ENCODE measurements around the gene QSER1. TPM values are rescaled to one million over a fixed set of nuclear protein-coding genes. Genes with fewer than 3 reads are reported as not detected.
"Not testable (repeated sequence)": the region's sequence is repeated elsewhere in the genome, so short reads cannot be mapped to it uniquely, and the experiment has no call there.

The QSER1 gene
- total and polyA plus RNA-seq, 4 experiments from 2014 or later: 0.18 to 13.0 (median 6.5) TPM

DNA sequence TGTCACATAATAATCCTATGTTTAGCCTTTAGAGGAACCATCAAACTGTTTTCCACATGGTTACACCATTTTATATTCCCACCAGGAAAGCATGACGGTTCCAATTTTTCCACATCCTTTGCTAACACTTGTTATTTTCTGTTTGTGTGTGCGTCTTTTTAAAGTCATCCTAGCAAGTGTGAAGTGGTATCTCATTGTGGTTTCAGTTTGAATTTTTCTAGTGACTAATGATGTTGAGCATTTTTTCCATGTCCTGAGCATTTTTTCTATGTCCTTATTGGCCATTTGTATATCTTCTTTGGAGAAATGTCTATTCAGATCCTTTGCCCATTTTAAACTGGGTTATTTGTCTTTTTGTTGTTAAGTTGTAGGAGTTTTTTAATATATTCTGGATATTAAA, 69.4 kb downstream of the QSER1 start:
- Histone ChIP-seq H3K27ac (ENCODE audit: low read depth, low read length) (no peak overlapping the region), H3K27me3 (ENCODE audit: insufficient read depth, low read length) (no peaks in the 10 kb centered on the region), H3K9me3 (ENCODE audit: control insufficient read depth in 1 of 2, low read length in 2 of 2) (no peaks in the 10 kb centered on the region), H3K36me3 (ENCODE audit: insufficient read depth, low read length) (no peaks in the 10 kb centered on the region), H3K4me1 (ENCODE audit: insufficient read depth, low read length) (no peaks in the 10 kb centered on the region), H3K4me3 (ENCODE audit: low read length in 2 of 2) (no peak overlapping the region)
- H3K27me3 Mint-ChIP-seq: no peaks in the 10 kb centered on the region
- peaks cover 0 to 4% (median 0%) of the 10 kb centered on the region in 4 donors for H3K4me1 Mint-ChIP-seq
- intact Hi-C loops (cut with micrococcal nuclease): loop anchor here (10.0 kb wide), 2 partner anchors 53 to 863 kb away; partner anchors contain the start of gene DEPDC7
- no peak overlapping the region for H3K4me3 Mint-ChIP-seq
- ChIA-PET CTCF (ENCODE audit: partially characterized antibody) (interaction anchor here (2.3 to 16.4 kb wide), 2 partner anchors 77 to 103 kb away, joined by 8 to 394 read pairs; partner anchors contain the start of gene TCP11L1), POLR2A (ENCODE audit: partially characterized antibody) (interaction anchor here (1.2 kb wide), 1 partner anchor 104 kb away, joined by 8 read pairs; no protein-coding TSS in a partner anchor)
- peaks cover 14 to 19% of the 10 kb centered on the region in 2 donors for H3K36me3 Mint-ChIP-seq
- H3K27ac Mint-ChIP-seq: no peak overlapping the region
- DNase-seq: no peak
- H3K9me3 Mint-ChIP-seq: no peaks in the 10 kb centered on the region

GRCh38 chr11:32963721-32964120, 71.1 kb downstream of the QSER1 start:
- Mint-ChIP-seq H3K4me3 (no peak overlapping the region), H3K27me3 (no peaks in the 10 kb centered on the region), H3K9me3 (no peaks in the 10 kb centered on the region), H3K36me3 (peaks cover 11 to 25% of the 10 kb centered on the region in 2 donors), H3K4me1 (peaks cover 0 to 4% (median 0%) of the 10 kb centered on the region in 4 donors), H3K27ac (no peak overlapping the region)
- ChIA-PET POLR2A (ENCODE audit: partially characterized antibody) (no interaction called here), CTCF (ENCODE audit: partially characterized antibody) (interaction anchor here (16.4 kb wide), 1 partner anchor 101 kb away, joined by 394 read pairs; no protein-coding TSS in a partner anchor)
- intact Hi-C loops (cut with micrococcal nuclease): loop anchor here (10.0 kb wide), 2 partner anchors 51 to 861 kb away; partner anchors contain the start of gene DEPDC7
- no peaks in the 10 kb centered on the region for H3K9me3 ChIP-seq (ENCODE audit: control insufficient read depth in 1 of 2, low read length in 2 of 2)
- no peak for DNase-seq
- H3K4me3 ChIP-seq (ENCODE audit: low read length in 2 of 2): no peak overlapping the region
- no peaks in the 10 kb centered on the region for H3K4me1 ChIP-seq (ENCODE audit: insufficient read depth, low read length)
- no peak overlapping the region for H3K27ac ChIP-seq (ENCODE audit: low read depth, low read length)
- no peaks in the 10 kb centered on the region for H3K36me3 ChIP-seq (ENCODE audit: insufficient read depth, low read length)
- H3K27me3 ChIP-seq (ENCODE audit: insufficient read depth, low read length): no peaks in the 10 kb centered on the region

GRCh38 chr11:32968541-32968940, 75.9 kb downstream of the QSER1 start:
- no peak for DNase-seq
- no peaks in the 10 kb centered on the region for H3K36me3 ChIP-seq (ENCODE audit: insufficient read depth, low read length)
- H3K9me3 ChIP-seq (ENCODE audit: control insufficient read depth in 1 of 2, low read length in 2 of 2): no peaks in the 10 kb centered on the region
- no peaks in the 10 kb centered on the region for H3K27me3 ChIP-seq (ENCODE audit: insufficient read depth, low read length)
- Mint-ChIP-seq H3K27me3 (no peaks in the 10 kb centered on the region), H3K27ac (no peak overlapping the region), H3K4me1 (peaks cover 0 to 4% (median 0%) of the 10 kb centered on the region in 4 donors), H3K4me3 (no peak overlapping the region), H3K36me3 (peaks cover 22 to 27% of the 10 kb centered on the region in 2 donors), H3K9me3 (no peaks in the 10 kb centered on the region)
- H3K4me3 ChIP-seq (ENCODE audit: low read length in 2 of 2): no peak overlapping the region
- no peaks in the 10 kb centered on the region for H3K4me1 ChIP-seq (ENCODE audit: insufficient read depth, low read length)
- no peak overlapping the region for H3K27ac ChIP-seq (ENCODE audit: low read depth, low read length)
- POLR2A ChIA-PET (ENCODE audit: partially characterized antibody): interaction anchor here (0.6 to 1.8 kb wide), 3 partner anchors 71 to 318 kb away, joined by 3 to 7 read pairs (median 4); partner anchors contain the start of gene TCP11L1
- intact Hi-C loops (cut with micrococcal nuclease): loop anchor here (10.0 kb wide), 2 partner anchors 46 to 856 kb away; partner anchors contain the start of gene DEPDC7
- CTCF ChIA-PET (ENCODE audit: partially characterized antibody): interaction anchor here (0.8 to 16.4 kb wide), 4 partner anchors 9 to 96 kb away, joined by 3 to 394 read pairs (median 6); no protein-coding TSS in a partner anchor

DNA sequence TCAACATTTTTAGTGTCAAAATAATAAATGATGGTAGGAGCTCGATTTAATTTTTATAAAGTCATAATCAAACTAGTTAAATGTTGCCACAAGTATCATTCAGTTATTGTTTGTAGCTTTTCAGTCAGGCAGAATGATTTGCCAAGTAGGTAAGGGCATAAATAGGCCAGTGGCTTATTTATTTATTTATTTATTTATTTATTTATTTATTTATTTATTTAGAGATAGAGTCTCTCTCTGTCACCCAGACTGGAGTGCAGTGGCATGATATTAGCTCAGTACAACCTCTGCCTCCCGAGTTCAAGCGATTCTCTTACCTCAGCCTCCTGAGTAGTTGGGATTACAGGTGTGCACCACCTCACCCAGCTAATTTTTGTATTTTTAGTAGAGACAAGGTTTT, 79.6 kb downstream of the QSER1 start:
- H3K36me3 ChIP-seq (ENCODE audit: insufficient read depth, low read length); POLR2A ChIA-PET (ENCODE audit: partially characterized antibody); H3K27me3 Mint-ChIP-seq: not testable (repeated sequence)

DNA sequence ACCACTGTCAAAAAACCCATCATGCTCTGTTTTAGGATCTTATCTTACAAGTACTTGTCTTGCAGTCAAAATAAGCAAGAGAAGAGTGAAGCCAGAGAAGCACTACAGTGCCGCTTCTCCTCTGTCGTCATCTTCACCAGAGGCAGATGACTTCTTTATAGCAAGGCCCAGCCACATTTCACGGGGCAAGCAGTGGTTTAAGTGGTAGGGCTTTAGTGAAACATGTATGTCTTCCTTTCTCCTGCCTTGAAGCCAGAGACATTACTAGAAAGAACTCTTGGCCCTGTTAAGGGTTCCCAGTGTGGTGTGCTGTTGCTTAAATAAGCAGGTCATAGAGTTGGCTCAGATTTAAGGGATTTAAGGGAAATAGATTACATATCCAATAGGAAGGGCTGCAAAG, 80.2 kb downstream of the QSER1 start:
- Mint-ChIP-seq H3K27ac (no peak overlapping the region), H3K9me3 (no peaks in the 10 kb centered on the region)
- CTCF ChIA-PET (ENCODE audit: partially characterized antibody): interaction anchor here (1.5 to 1.9 kb wide), 2 partner anchors 14 to 93 kb away, joined by 3 read pairs; no protein-coding TSS in a partner anchor

More for the DNA sequence above, 79.6 kb downstream of the QSER1 start:
- H3K27ac Mint-ChIP-seq; H3K27me3 ChIP-seq (ENCODE audit: insufficient read depth, low read length); H3K4me1 Mint-ChIP-seq; H3K9me3 Mint-ChIP-seq; DNase-seq; H3K4me3 Mint-ChIP-seq; H3K27ac ChIP-seq (ENCODE audit: low read depth, low read length); H3K4me1 ChIP-seq (ENCODE audit: insufficient read depth, low read length); H3K4me3 ChIP-seq (ENCODE audit: low read length in 2 of 2); H3K9me3 ChIP-seq (ENCODE audit: control insufficient read depth in 1 of 2, low read length in 2 of 2); intact Hi-C loops (cut with micrococcal nuclease): not testable (repeated sequence)
- CTCF ChIA-PET (ENCODE audit: partially characterized antibody): interaction anchor here (0.7 to 1.9 kb wide), 3 partner anchors 14 to 93 kb away, joined by 3 read pairs; no protein-coding TSS in a partner anchor
- H3K36me3 Mint-ChIP-seq: peaks cover 28 to 32% of the 10 kb centered on the region in 2 donors

GRCh38 chr11:32982626-32983025, 90.0 kb downstream of the QSER1 start:
- H3K36me3 ChIP-seq (ENCODE audit: insufficient read depth, low read length): no peaks in the 10 kb centered on the region
- intact Hi-C loops (cut with micrococcal nuclease): no loop called here
- H3K27me3 ChIP-seq (ENCODE audit: insufficient read depth, low read length): no peaks in the 10 kb centered on the region
- Mint-ChIP-seq H3K27ac (no peak overlapping the region), H3K9me3 (no peaks in the 10 kb centered on the region), H3K27me3 (no peaks in the 10 kb centered on the region), H3K4me1 (no peaks in the 10 kb centered on the region), H3K4me3 (no peak overlapping the region), H3K36me3 (peaks cover 0 to 1% of the 10 kb centered on the region in 2 donors)
- ChIA-PET CTCF (ENCODE audit: partially characterized antibody) (interaction anchor here (1.8 to 2.2 kb wide), 2 partner anchors 15 to 26 kb away, joined by 4 to 7 read pairs; no protein-coding TSS in a partner anchor), POLR2A (ENCODE audit: partially characterized antibody) (interaction anchor here (2.2 kb wide), 1 partner anchor 57 kb away, joined by 7 read pairs; the partner anchor contains the start of gene TCP11L1)
- H3K27ac ChIP-seq (ENCODE audit: low read depth, low read length): no peak overlapping the region
- no peaks in the 10 kb centered on the region for H3K9me3 ChIP-seq (ENCODE audit: control insufficient read depth in 1 of 2, low read length in 2 of 2)
- no peak overlapping the region for H3K4me3 ChIP-seq (ENCODE audit: low read length in 2 of 2)
- H3K4me1 ChIP-seq (ENCODE audit: insufficient read depth, low read length): no peaks in the 10 kb centered on the region
- DNase-seq: no peak

More for the DNA sequence above, 80.2 kb downstream of the QSER1 start:
- intact Hi-C loops (cut with micrococcal nuclease): no loop called here
- Histone ChIP-seq H3K27ac (ENCODE audit: low read depth, low read length) (no peak overlapping the region), H3K4me3 (ENCODE audit: low read length in 2 of 2) (no peak overlapping the region), H3K27me3 (ENCODE audit: insufficient read depth, low read length) (no peaks in the 10 kb centered on the region), H3K9me3 (ENCODE audit: control insufficient read depth in 1 of 2, low read length in 2 of 2) (no peaks in the 10 kb centered on the region), H3K36me3 (ENCODE audit: insufficient read depth, low read length) (peaks cover 7% of the 10 kb centered on the region), H3K4me1 (ENCODE audit: insufficient read depth, low read length) (no peaks in the 10 kb centered on the region)
- H3K4me3 Mint-ChIP-seq: no peak overlapping the region
- peaks cover 27 to 33% of the 10 kb centered on the region in 2 donors for H3K36me3 Mint-ChIP-seq
- no peak for DNase-seq
- POLR2A ChIA-PET (ENCODE audit: partially characterized antibody): no interaction called here
- no peaks in the 10 kb centered on the region for H3K27me3 Mint-ChIP-seq
- no peaks in the 10 kb centered on the region for H3K4me1 Mint-ChIP-seq

DNA sequence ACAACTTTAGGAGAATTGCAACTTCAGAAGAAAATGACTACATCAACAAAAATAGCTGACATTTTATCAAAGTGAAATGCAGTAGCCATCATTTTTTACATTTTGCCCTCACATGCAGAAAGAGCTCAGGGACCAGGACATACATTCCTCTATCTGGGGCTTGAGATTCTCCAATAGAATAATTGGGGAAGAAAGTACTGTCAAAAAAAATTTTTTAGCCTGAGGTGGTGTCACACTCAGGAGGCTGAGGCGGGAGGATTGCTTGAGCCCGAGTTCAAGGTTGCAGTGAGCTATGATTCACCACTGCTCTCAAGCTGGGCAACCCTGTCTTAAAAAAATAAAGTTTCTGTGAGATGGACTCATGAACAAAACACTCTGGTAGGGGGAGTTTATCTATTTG, 90.9 kb downstream of the QSER1 start:
- H3K4me1 Mint-ChIP-seq: no peaks in the 10 kb centered on the region
- no peaks in the 10 kb centered on the region for H3K9me3 Mint-ChIP-seq
- no peaks in the 10 kb centered on the region for H3K4me1 ChIP-seq (ENCODE audit: insufficient read depth, low read length)
- DNase-seq: no peak
- H3K4me3 ChIP-seq (ENCODE audit: low read length in 2 of 2): no peak overlapping the region
- no peaks in the 10 kb centered on the region for H3K27me3 ChIP-seq (ENCODE audit: insufficient read depth, low read length)
- H3K27me3 Mint-ChIP-seq: no peaks in the 10 kb centered on the region
- ChIA-PET CTCF (ENCODE audit: partially characterized antibody) (interaction anchor here (1.2 to 2.2 kb wide), 5 partner anchors 14 to 81 kb away, joined by 3 to 7 read pairs (median 4); no protein-coding TSS in a partner anchor), POLR2A (ENCODE audit: partially characterized antibody) (interaction anchor here (2.2 kb wide), 1 partner anchor 56 kb away, joined by 7 read pairs; the partner anchor contains the start of gene TCP11L1)
- no peak overlapping the region for H3K27ac ChIP-seq (ENCODE audit: low read depth, low read length)
- H3K9me3 ChIP-seq (ENCODE audit: control insufficient read depth in 1 of 2, low read length in 2 of 2): no peaks in the 10 kb centered on the region
- H3K36me3 ChIP-seq (ENCODE audit: insufficient read depth, low read length): no peaks in the 10 kb centered on the region
- H3K36me3 Mint-ChIP-seq: no peaks in the 10 kb centered on the region
- intact Hi-C loops (cut with micrococcal nuclease): no loop called here
- no peak overlapping the region for H3K4me3 Mint-ChIP-seq
- H3K27ac Mint-ChIP-seq: no peak overlapping the region

All from CD4-positive, alpha-beta memory T cell (primary cell).